Effector CD8-positive, alpha-beta T cell (primary cell): Measurements from ENCODE around the gene ESYT1.
"Not testable (repeated sequence)": the region's sequence is repeated elsewhere in the genome, so short reads cannot be mapped to it uniquely, and the experiment has no call there.

Experiments
- DNase-seq: peaks from one replicate; lab custom pipeline; 2025; lab: John Stamatoyannopoulos, UW

The ESYT1 gene

GRCh38 chr12:56156464-56157200, 28.6 kb downstream of the ESYT1 start:
- DNase-seq: not testable (repeated sequence)

GRCh38 chr12:56157201-56158028, 29.3 kb downstream of the ESYT1 start:
- DNase-seq: peak; percentile 46

GRCh38 chr12:56158029-56158925, 30.2 kb downstream of the ESYT1 start, which contains the start of gene MYL6:
TSS of gene MYL6 (plus strand) at chr12:56158359. CDS start at chr12:56158402, 43 bp downstream.
- peak; percentile 85 for DNase-seq

GRCh38 chr12:56158926-56159461, 30.9 kb downstream of the ESYT1 start:
- DNase-seq: no peak

GRCh38 chr12:56159482-56160192, 31.6 kb downstream of the ESYT1 start:
- DNase-seq: no peak

GRCh38 chr12:56160193-56160763, 32.2 kb downstream of the ESYT1 start:
- DNase-seq: peak; percentile 42

- DNase-seq: no peak
Measured at GRCh38 chr12:56160894-56161689, 33.0 kb downstream of the ESYT1 start.

- DNase-seq: no peak
Measured at GRCh38 chr12:56161690-56162351, 33.8 kb downstream of the ESYT1 start.

- no peak for DNase-seq
Measured at GRCh38 chr12:56162468-56163290, 34.6 kb downstream of the ESYT1 start.

- DNase-seq: no peak
Measured at GRCh38 chr12:56163533-56164344, 35.7 kb downstream of the ESYT1 start.

GRCh38 chr12:56164345-56164729, 36.3 kb downstream of the ESYT1 start:
- DNase-seq: no peak

- no peak for DNase-seq
Measured at GRCh38 chr12:56165369-56165768, 37.3 kb downstream of the ESYT1 start.

GRCh38 chr12:56169229-56169759, 41.2 kb downstream of the ESYT1 start:
- DNase-seq: no peak

GRCh38 chr12:56172839-56173238, 44.8 kb downstream of the ESYT1 start:
- no peak for DNase-seq

GRCh38 chr12:56178347-56178746, 50.3 kb downstream of the ESYT1 start:
- DNase-seq: no peak

GRCh38 chr12:56186957-56187356, 58.9 kb downstream of the ESYT1 start:
- no peak for DNase-seq

- no peak for DNase-seq
Measured at GRCh38 chr12:56188131-56188777, 60.2 kb downstream of the ESYT1 start.
